IPS DF 4.7 (cell line): ENCODE data around the gene GLOD4.
"Not testable (repeated sequence)": the region's sequence is repeated elsewhere in the genome, so short reads cannot be mapped to it uniquely, and the experiment has no call there.

ENCODE experiments used
- DNase-seq: peaks from one replicate; pipeline ENCODE4 v3.0.0-alpha.2; 2013; ENCODE audit warnings: low spot score; ENCODE audit errors: extremely low read depth

GLOD4 gene, protein sequence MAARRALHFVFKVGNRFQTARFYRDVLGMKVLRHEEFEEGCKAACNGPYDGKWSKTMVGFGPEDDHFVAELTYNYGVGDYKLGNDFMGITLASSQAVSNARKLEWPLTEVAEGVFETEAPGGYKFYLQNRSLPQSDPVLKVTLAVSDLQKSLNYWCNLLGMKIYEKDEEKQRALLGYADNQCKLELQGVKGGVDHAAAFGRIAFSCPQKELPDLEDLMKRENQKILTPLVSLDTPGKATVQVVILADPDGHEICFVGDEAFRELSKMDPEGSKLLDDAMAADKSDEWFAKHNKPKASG

GRCh38 chr17:781805-782731 lies at the start of gene GLOD4, which contains the start of gene MRM3:
Gene GLOD4, minus strand, starts transcription at chr17:782280. Its CDS starts 25 bp downstream, at chr17:782255.
Gene MRM3, plus strand, starts transcription at chr17:782353. Its CDS starts 26 bp downstream, at chr17:782379.
- DNase-seq: peak; percentile 25

GRCh38 chr17:830950-831349 lies 48.9 kb upstream of the GLOD4 start:
- DNase-seq: no peak

GRCh38 chr17:830381-830780 lies 48.3 kb upstream of the GLOD4 start:
- DNase-seq: no peak

- not testable (repeated sequence) for DNase-seq
Measured at GRCh38 chr17:829614-830013, 47.5 kb upstream of the GLOD4 start.

DNA sequence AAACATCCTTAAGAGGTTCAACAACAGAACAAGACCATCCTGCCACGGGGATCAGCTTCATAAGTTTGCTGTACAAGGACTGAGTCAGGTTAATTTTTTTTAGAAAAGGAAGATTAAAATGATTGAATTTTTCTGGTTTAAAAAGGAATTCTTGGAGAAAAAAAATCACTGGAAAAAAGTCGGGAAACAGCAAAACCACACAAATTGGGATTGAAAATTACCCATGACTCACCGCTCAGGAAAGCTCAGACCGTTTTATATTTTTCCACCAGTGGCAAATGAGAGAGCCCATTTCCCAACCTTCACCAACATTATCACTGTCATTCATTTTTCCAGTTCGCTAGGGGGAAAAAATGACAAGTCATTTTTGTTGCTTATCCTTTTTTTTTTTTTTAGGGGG lies 46.7 kb upstream of the GLOD4 start:
- DNase-seq: no peak

DNA sequence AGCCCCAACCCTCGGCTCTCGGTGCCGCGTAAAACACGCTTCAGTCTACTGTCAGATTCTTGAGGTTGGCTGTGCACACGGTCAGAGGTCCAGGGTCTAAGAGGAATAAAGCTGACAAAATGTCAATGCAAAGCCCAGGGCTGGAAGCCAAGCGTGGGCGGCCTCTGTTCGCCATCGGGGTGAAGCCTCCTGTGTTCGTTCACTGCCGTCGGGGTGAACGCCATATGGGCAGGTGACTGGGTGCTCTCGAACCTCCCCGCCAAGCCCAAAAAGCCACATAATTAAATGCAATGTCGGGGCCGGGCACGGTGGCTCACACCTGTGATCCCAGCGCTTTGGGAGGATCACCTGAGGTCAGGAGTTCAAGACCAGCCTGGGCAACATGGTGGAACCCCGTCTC lies 44.7 kb upstream of the GLOD4 start:
- DNase-seq: no peak

DNA sequence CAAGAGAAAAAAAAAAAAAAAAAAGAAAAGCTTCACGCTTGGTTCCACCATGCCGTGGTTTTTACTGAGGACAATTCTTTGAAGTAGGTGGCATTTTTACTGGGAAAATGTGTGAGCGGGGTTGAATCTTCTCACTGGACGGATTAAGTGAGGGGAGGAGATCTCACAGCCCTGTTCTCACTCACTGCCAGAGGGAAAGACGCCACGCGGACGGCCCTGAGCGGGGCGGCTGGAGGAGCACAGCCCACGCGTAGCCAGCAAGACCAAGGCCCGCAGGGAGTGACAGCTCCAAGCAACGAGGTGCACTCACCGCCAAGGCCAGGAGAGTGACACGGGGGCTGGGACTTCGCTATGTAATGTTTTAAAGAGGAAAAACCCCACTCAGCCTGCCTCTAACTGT lies 43.1 kb upstream of the GLOD4 start:
- no peak for DNase-seq

DNA sequence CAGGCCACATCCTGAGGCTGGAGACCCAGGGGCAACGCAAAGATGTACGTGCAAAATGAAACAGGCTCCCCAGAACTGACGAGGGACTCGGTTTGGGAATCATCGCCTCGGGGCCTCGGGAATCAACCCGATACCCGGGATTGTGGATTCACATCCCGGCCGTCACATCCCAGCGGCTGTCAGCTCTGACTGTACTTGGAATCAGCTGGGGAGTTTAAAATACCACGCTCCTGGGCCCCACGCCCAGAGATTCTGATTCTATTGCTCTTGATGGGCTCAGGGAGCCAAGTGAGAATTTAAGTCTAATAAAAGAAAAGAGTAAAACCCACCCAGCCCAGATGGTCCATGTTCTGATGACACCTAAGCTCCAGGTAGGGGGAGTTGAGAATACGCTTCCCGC lies 42.3 kb upstream of the GLOD4 start:
- DNase-seq: no peak

DNA sequence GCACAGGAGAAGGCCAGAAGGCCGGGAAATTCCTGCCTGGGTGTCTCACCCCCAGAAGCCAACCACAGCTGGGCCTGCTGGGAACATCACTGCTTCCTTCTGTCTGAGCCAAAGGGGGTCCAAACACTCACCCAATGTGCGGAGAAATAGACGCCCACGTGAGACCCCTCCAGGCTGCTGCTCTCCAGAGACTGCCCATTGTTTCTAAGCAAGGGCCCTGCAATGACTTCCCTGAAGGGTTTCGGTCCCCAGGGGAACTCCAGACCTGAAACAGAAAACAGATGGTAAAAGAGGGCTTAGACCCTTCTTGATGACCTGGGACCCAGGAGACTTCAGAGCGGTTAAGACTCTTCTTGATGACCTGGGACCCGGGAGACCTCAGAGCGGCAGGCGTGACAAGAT lies 41.4 kb upstream of the GLOD4 start:
- DNase-seq: no peak

GRCh38 chr17:819251-819650 lies 37.2 kb upstream of the GLOD4 start:
- no peak for DNase-seq

DNA sequence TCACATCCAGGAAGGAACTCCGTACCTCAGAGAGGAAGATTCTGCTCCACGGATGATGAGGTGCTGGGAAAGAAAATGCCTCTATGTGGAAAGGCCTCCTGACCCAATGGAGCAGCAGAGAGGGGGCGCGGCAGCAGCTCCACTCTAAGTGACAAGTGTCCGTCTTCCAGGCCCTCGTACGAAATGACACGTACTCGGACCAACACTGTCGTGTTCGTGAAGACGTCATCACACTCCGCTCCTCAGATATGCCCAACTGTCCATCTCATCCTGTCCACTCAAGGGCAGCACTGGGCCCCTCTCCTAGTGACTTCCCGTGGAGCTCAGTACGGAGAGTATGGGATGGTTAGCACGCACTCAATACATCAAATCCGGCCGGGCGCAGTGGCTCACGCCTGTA lies 32.3 kb upstream of the GLOD4 start:
- no peak for DNase-seq

- DNase-seq: no peak
Measured at GRCh38 chr17:812638-813204, 30.6 kb upstream of the GLOD4 start.

DNA sequence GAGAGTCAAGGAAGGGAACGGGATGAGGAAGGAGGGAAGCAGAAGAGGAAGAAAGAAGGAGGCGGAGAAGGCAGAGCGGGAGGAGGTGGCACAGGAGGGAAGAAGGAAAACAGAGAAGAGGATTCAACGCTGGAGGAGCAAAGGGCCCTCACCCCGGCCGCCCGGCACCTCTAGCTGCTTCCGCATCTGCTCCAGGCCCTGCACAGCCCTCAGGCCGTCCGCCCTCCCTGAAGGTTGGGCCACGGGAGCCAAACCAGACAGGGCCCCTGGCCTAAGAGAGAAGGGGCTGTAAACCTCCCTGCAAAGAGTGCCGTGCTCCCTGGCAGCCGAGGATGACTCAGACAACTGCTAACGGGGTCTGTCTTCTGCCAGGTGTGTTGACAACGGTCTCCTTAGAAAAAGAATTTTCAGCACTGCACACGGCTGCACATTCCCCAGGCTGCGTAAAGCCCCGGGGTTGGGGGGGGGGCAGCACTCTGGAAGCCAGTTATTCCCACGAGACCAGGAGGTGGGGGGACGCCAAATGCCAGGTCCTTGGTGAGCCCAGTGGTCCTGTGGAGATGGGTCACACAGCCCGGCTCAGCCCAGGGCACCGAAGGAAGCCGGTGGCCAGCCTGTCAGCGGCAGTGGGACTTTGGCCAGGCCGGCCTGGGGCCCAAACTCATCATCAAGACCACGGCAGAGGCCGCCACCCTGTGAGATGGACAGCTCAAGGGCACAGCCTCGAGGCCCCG lies 29.1 kb upstream of the GLOD4 start:
- no peak for DNase-seq

DNA sequence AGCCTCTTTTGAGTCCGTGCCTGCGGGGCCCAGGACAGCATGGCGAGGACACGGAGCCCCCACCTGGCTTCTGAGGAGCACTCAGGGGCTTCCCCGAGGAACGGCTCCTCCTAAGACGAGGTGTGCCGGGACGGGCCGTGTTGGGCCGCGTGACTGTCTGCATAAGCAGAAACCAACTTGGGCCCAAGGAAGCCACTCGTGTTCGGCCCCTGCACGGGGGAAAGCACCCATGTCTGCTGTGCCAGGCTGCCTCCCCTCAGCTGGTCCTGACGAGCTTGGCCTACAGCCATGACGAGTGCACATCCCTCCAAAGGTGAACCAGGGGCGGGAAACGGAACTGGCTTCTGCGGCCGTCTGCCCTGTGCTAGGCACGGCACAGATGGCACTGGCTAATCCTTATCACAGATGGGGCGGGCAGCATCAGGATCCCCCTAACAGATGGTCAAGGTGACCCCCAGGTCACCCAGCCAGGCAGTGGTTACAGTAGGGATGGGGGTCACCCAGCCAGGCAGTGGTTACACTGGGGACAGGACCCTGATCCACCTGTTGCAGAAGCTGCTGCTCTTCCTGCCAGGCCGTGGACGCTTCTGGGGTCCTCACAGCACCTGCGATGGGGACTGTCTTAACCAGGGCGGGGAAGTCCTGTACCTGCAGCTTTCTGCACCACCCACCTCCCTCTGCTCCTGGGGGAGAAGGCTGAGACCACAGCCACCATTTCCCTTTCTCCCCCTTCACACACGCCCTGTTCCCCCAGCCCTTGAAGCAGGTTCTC lies 25.6 kb upstream of the GLOD4 start:
- DNase-seq: no peak

DNA sequence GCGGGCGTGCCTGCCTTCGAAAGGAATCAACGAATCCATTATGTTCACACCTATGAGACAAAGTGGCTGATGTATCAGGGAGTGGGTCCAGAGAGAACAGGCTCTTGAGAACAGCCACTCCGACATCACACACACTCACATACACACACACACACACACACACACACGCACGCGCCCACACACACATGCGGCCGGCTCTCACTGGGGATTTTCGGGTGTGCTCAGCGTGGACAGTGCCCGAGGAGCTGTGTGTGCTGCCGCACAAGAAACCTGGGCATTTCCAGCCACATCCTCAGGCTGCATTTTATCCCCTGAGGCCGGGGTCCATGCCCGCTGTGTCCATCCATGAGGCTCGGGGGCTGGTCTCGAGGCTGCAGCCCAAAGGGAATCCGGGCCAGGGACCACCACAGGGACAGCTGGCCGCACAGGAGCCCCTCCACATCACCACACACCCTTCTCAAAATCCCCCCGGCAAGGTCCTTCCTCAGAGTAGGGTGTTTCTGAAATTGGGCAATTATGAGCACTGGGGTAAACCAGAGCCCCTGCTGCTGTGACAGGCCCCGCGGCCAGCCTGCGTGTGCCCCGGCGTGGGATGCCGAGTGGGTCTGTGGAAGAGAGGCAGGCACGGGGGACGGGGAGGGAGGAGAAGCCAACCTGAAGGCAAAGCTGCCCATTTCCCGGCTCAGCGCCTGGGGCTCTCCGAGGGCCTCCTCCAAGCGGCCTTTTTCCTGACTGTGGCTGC lies 24.9 kb upstream of the GLOD4 start:
- no peak for DNase-seq

DNA sequence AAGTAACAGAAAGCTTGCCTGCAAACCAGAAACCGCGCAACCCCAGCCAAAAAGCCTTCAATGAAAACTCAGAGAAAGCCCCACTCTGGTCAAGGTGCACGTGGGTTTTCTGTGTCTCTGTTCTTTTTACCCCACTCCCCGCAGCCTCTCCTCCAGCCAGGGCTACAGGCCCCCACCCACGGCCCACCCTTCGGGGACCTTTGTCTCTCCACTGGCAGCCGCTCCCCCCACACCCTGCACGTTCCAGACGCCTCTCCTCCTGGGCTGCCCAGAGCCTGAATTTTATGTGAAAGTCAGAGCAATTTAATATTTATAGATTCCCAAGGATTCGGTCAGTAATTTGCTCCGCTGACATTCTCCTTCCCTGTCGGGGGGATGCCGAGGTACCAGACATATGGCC lies 24.3 kb upstream of the GLOD4 start:
- no peak for DNase-seq

GRCh38 chr17:805886-806285 lies 23.8 kb upstream of the GLOD4 start:
- not testable (repeated sequence) for DNase-seq

- no peak for DNase-seq
Measured at GRCh38 chr17:804541-805435, 22.7 kb upstream of the GLOD4 start.
